ENCODE data around the gene GRIK5.
A peak's percentile ranks its signal among the peaks of the same experiment; 100 is the strongest.

The GRIK5 gene

GRCh38 chr19:41990615-41991014 lies 79.4 kb downstream of the GRIK5 start:
- no peak for DNase-seq (ENCODE audit: low spot score)

- no peak for DNase-seq (ENCODE audit: low spot score)
These were observed 80.0 kb downstream of the GRIK5 start for GRCh38 chr19:41990028-41990427.

- DNase-seq (ENCODE audit: low spot score): no peak
These were observed 81.1 kb downstream of the GRIK5 start for GRCh38 chr19:41988947-41989346.

GRCh38 chr19:41987141-41987860 lies 82.7 kb downstream of the GRIK5 start:
- no peak for DNase-seq (ENCODE audit: low spot score)

GRCh38 chr19:41984961-41985360 lies 85.0 kb downstream of the GRIK5 start:
- no peak for DNase-seq (ENCODE audit: low spot score)

- DNase-seq (ENCODE audit: low spot score): no peak
These were observed 88.3 kb downstream of the GRIK5 start for GRCh38 chr19:41981724-41982123.

- no peak for DNase-seq (ENCODE audit: low spot score)
These were observed 91.5 kb downstream of the GRIK5 start for GRCh38 chr19:41978470-41978869.

GRCh38 chr19:41977916-41978315 lies 92.1 kb downstream of the GRIK5 start:
- DNase-seq (ENCODE audit: low spot score): no peak

GRCh38 chr19:41974652-41975051 lies 95.4 kb downstream of the GRIK5 start:
- DNase-seq (ENCODE audit: low spot score): no peak

GRCh38 chr19:41971363-41971762 lies 98.6 kb downstream of the GRIK5 start:
- no peak for DNase-seq (ENCODE audit: low spot score)

GRCh38 chr19:41969772-41970458 lies 100.1 kb downstream of the GRIK5 start:
- no peak for DNase-seq (ENCODE audit: low spot score)

GRCh38 chr19:41968751-41969595 lies 101.0 kb downstream of the GRIK5 start:
- DNase-seq (ENCODE audit: low spot score): no peak

- DNase-seq (ENCODE audit: low spot score): no peak
These were observed 102.8 kb downstream of the GRIK5 start for GRCh38 chr19:41967054-41967783.

GRCh38 chr19:41965106-41965505 lies 104.9 kb downstream of the GRIK5 start:
- no peak for DNase-seq (ENCODE audit: low spot score)

GRCh38 chr19:41960973-41961372 lies 109.0 kb downstream of the GRIK5 start:
- no peak for DNase-seq (ENCODE audit: low spot score)

GRCh38 chr19:41959056-41960053 lies 110.7 kb downstream of the GRIK5 start, which contains the start of gene RABAC1:
Gene RABAC1, minus strand, starts transcription at chr19:41959321. Its CDS starts 29 bp downstream, at chr19:41959292.
- DNase-seq (ENCODE audit: low spot score): peak; percentile 97

GRCh38 chr19:41958367-41959055 lies 111.5 kb downstream of the GRIK5 start:
- DNase-seq (ENCODE audit: low spot score): peak; percentile 87

- DNase-seq (ENCODE audit: low spot score): peak; percentile 95
These were observed 112.1 kb downstream of the GRIK5 start for GRCh38 chr19:41957838-41958366.

- DNase-seq (ENCODE audit: low spot score): no peak
These were observed 112.7 kb downstream of the GRIK5 start for GRCh38 chr19:41957161-41957837.

All from HuH-7 (cell line).